GM23248 (cell line): ENCODE measurements around the gene TMEM255B.

Experiments used
- EZH2 ChIP-seq: fragments of 200-600 bp; sonication (generic); IDR thresholded peaks from 2 replicates; pipeline ENCODE4 v1.6.1; 2018; ENCODE audit warnings: antibody characterized with exemption, mild to moderate bottlenecking; ENCODE audit not compliant: insufficient read depth, poor library complexity, severe bottlenecking
- EZH2phosphoT487 ChIP-seq: fragments of 200-600 bp; sonication (generic); IDR thresholded peaks from 2 replicates; pipeline ENCODE4 v1.6.1; 2018; ENCODE audit warnings: antibody characterized with exemption, moderate library complexity, mild to moderate bottlenecking, low read depth; ENCODE audit not compliant: insufficient read depth

GRCh38 chr13:113750554-113751399 lies 8.2 kb upstream of the TMEM255B start:
- TF ChIP-seq EZH2 (no peak), EZH2phosphoT487 (no peak)
